GM12874 (cell line): Measurements from ENCODE around the gene MUC5B.
A peak's percentile ranks its signal among the peaks of the same experiment; 100 is the strongest.

Source experiments
- TF ChIP-seq, protein P1 (sequence below): IDR thresholded peaks from 2 replicates; pipeline ENCODE4 v1.5.1; 2011; ENCODE audit warnings: low read depth, mild to moderate bottlenecking, control low read depth, low read length, moderate library complexity; ENCODE audit not compliant: insufficient read depth

Gene MUC5B

DNA sequence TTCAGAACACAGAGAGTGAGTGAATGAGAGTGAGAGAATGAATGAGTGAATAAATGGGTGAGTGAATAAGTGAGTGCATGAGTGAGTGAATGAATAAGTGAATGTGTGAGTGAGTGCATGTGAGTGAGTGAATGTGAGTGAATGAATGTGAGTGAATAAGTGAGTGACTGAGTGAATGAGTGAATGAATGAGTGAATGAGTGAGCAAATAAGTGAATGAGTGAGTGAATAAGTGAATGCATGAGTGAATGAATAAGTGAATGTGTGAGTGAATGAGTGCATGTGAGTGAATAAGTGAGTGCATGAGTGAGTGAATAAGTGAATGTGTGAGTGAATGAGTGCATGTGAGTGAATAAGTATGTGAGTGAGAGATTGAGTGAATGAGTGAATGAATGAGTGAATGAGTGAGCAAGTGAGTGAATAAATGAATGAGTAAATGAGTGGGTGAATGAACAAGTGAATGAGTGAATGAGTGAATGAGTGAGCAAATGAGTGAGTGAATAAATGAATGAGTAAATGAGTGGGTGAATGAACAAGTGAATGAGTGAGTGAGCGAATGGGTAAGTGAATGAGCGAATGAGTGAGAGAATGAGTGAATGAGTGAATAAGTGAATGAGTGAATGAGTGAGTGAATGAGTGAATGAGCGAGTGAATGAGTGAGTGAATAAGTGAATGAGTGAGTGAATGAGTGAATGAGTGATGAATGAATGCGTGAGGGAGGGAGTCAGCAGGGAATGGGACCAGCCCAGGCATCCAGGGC lies 21.3 kb upstream of the MUC5B start:
- TF ChIP-seq, protein P1, sequence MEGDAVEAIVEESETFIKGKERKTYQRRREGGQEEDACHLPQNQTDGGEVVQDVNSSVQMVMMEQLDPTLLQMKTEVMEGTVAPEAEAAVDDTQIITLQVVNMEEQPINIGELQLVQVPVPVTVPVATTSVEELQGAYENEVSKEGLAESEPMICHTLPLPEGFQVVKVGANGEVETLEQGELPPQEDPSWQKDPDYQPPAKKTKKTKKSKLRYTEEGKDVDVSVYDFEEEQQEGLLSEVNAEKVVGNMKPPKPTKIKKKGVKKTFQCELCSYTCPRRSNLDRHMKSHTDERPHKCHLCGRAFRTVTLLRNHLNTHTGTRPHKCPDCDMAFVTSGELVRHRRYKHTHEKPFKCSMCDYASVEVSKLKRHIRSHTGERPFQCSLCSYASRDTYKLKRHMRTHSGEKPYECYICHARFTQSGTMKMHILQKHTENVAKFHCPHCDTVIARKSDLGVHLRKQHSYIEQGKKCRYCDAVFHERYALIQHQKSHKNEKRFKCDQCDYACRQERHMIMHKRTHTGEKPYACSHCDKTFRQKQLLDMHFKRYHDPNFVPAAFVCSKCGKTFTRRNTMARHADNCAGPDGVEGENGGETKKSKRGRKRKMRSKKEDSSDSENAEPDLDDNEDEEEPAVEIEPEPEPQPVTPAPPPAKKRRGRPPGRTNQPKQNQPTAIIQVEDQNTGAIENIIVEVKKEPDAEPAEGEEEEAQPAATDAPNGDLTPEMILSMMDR: no peak

DNA sequence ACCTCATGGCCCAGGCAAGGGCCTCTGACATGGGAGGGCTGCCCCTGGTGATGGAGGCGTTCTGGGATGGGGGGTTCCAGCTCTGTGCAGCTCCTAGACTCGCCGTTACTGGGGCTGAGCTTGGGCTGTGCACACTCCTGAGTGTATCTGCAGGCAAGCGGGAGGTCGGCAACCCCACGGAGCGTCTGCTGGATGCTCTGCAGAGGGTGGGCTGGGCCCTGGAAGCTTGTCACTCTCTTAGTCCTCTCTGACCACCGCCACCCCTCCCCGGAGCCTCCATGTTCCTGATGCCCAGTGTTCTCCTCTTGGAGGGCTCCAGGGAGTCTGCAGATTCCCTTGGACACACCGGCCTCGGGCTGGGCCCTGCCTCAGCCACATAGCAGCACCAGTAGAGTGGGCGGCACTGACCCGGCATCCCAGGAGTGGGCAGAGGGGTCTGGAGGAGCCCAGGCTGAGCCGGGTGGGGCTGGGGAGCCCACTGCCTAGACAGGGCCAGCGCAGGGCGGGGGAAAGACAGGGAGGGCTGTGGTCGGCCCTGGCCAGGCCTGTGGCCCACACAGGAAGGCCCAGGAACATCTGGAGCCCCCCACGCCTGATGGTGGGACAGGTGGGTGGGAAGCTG lies 20.6 kb upstream of the MUC5B start:
- TF ChIP-seq, protein P1: no peak

DNA sequence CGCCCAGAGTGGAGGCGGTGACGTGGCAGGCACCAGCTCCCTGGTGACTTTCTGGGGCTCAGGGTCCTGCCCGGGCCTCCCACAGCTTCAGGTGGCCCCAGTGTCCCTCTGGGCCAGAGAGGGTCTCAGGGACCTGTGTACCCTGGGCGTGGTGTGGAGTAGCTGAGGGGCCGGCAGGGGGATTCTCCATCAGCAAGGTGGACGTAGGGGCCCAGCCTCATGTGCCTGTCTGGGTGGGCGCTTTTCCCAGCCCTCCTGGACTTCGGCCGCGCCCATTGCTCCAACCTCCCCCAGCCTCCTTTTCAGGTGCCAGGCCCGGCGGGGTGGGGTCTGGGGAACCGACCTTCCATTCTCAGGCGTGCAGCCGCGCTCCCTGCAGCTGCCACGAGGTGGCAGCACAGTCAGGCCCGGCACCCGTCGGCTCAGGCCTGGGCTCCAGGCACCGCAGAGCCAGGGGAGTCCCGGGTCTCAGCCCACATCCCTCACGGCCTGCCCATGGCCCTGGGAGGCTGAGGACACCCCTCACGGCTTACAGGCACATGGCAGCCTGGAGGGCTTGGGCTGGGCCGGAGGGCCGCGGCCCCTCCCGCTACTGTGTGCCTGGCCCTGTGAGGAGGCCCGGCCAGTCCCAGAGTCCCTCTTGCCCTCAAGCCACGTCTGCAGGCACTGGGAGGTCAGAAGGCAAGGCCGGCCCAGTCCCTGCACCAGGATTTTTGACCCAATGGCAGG lies 19.9 kb upstream of the MUC5B start:
- TF ChIP-seq, protein P1: peak; percentile 81

DNA sequence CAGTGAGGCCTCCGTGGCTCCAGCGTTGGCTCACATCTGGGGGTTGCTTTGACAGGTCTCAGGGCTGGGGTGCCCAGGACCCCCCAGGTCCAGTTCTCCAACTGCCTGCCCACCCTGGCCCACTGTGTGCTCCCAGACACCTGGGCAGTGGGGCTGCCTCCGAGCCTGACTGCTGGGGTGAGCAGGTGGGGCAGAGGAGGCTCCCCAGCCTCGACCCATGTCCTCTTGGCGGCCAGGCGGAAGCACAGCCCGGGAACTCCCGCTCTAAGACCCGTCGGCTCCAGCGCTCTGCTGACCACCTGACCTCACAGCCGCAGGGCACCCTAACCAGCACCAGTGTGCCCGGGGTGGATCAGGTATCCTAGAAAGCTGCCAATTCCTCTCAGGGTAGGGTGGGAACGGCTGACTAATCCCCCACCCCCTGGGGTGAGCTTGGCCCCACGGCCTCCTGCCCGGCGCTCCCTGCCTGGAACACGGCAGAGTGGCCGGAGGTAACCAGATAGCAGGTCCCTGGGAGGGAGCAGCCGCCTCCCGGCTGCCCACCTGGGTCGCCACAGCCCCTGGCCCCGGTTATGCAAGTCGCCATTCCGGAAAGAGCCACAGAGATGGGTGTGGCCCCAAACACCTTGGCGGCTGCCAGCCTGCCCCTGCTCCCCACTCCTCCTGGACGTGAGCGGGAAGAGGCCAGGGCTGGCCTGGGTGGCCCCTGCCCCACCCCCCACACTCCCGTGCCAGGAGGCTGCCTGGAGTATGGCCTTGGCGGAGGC lies 19.2 kb upstream of the MUC5B start:
- TF ChIP-seq, protein P1: no peak

DNA sequence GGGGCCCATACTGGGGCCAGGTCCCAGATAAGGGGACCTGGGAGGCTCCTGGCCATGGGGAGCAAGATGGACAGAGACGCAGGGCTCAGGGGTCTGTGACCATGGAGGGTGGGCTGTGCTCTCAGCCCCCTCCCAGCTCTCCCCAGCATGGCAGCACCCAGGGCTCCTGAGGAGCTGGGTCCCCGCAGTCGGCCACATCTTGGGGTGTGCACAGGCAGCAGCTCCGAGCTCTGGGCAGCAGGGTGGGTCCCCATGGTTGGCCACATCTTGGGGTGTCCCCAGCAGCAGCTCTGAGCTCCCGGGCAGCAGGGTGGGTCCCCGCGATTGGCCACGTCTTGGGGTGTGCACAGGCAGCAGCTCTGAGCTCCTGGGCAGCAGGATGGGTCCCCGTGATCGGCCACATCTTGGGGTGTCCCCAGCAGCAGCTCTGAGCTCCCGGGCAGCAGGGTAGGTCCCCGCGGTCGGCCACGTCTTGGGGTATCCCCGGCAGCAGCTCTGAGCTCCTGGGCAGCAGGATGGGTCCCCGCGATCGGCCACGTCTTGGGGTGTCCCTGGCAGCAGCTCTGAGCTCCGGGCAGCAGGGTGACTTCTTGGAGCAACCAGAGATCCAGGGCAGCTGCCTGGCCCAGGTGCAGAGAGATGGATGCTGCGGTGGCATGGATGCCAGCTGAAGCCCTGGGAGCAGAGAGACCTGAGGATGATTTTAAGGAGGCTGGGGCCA lies 18.3 kb upstream of the MUC5B start:
- TF ChIP-seq, protein P1: no peak

DNA sequence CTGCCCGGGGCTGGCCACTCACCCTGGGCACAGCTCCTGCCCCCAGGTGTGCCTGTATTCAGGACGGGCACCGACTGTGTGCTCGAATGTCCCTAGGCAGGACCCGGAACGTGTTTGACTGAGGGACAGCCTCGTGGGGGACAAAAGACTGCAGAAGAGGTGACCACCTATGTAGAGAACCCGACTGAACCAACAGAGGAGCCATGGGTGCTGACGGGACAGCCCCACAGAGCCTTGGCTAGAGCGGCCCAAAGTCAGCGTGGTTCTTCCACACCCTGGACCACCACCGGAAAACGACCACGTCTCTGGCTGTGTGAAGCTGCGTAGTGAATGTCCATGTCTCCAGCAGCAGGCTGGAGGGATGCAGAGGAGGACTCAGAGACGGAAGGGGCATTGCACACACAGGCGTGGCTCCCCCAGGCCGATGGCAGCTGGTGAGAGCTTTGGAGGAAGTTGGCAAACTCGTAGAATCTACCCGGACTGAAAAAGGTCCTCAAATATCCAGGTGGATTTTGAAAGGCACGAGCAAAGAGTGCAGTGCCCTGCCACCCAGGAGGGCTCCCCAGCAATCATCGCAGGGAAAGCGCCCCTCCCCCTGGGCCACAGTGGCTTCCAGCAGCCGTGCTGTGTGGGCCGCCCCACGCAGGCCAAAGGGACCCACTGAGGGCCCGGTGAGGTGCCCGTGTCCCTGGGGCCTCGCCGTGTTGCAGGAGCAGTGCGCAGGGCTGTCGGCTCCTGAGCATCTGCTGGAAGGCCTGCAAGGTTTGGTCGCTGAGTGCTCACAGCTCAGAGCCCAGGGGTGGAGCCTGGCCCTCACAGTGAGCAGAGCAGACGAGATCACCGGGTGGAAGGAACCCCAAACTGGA lies 17.5 kb upstream of the MUC5B start:
- TF ChIP-seq, protein P1: no peak
